GM13977 (cell line): ENCODE data around the gene LIN28B.

Experiments
- DNase-seq: peaks from one replicate; pipeline ENCODE4 v3.0.0; 2012; ENCODE audit warnings: low spot score
- in situ Hi-C: fragments of 300-500 bp; cut with MboI; formaldehyde crosslinking; loops from one replicate; pipeline ENCODE4 v1.12.0; 2022; ENCODE audit warnings: low sequenced_read_pairs, low pct_unique_long_range_greater_than_20kb, mixed read lengths, inconsistent platforms; ENCODE audit not compliant: unreplicated experiment
- TF ChIP-seq, protein P1 (sequence below): IDR thresholded peaks from 2 replicates; pipeline ENCODE4 v1.5.1; 2012; ENCODE audit warnings: mild to moderate bottlenecking, control low read depth; ENCODE audit not compliant: insufficient read depth; ENCODE audit errors: extremely low read depth, missing control alignments

Gene LIN28B

GRCh38 chr6:105028898-105029297 lies 72.0 kb downstream of the LIN28B start:
- DNase-seq = no peak
- in situ Hi-C loops = no loop called here
- TF ChIP-seq, protein P1, sequence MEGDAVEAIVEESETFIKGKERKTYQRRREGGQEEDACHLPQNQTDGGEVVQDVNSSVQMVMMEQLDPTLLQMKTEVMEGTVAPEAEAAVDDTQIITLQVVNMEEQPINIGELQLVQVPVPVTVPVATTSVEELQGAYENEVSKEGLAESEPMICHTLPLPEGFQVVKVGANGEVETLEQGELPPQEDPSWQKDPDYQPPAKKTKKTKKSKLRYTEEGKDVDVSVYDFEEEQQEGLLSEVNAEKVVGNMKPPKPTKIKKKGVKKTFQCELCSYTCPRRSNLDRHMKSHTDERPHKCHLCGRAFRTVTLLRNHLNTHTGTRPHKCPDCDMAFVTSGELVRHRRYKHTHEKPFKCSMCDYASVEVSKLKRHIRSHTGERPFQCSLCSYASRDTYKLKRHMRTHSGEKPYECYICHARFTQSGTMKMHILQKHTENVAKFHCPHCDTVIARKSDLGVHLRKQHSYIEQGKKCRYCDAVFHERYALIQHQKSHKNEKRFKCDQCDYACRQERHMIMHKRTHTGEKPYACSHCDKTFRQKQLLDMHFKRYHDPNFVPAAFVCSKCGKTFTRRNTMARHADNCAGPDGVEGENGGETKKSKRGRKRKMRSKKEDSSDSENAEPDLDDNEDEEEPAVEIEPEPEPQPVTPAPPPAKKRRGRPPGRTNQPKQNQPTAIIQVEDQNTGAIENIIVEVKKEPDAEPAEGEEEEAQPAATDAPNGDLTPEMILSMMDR = no peak

DNA sequence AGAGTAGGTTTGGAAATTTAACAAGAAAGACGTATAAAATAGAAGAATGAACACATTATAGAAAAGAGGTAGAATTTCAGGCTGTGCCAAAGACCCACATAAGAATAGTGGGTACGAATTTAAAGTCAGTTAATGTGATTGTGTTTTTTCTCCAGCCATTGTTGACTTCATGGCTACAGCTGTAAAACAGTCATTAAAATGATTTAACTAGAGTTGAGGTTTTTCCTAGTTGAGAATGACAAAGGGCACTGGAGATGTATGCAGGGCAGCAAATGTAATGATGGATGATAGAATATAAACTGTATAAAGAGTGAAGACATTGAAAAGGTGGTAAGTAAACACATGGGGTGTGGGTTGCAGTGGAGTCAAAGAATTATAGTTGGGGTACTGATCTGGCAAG lies 72.7 kb downstream of the LIN28B start:
- TF ChIP-seq, protein P1 = no peak
- DNase-seq = no peak
- in situ Hi-C loops = no loop called here

DNA sequence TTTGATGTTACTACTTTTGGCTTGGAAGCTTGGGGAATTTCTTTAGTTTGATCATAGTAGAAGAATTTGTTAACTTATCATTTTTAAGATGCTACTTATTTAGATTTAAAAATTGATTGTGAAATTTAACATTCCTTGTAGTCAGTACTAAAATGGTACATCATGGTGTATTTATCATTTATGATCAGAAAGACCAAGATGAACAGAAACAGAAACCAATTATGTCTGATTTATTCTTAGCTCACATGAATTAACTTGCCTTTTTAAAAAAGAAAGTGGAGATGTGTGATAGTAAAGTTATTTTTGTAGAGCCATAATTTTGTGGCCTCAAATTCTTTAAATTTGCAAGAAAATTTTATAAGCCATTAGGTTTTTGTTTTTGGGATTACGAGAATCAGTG lies 77.6 kb downstream of the LIN28B start:
- in situ Hi-C loops = no loop called here
- TF ChIP-seq, protein P1 = no peak
- DNase-seq = no peak

GRCh38 chr6:105035299-105035698 lies 78.4 kb downstream of the LIN28B start:
- in situ Hi-C loops = no loop called here
- DNase-seq = no peak
- TF ChIP-seq, protein P1 = no peak

- in situ Hi-C loops = no loop called here
- no peak for DNase-seq
- TF ChIP-seq, protein P1 = no peak
Observed at GRCh38 chr6:105036351-105036750, 79.4 kb downstream of the LIN28B start.

- no peak for DNase-seq
- in situ Hi-C loops = no loop called here
- TF ChIP-seq, protein P1 = no peak
Observed at GRCh38 chr6:105038259-105038658, 81.4 kb downstream of the LIN28B start.

GRCh38 chr6:105041880-105042279 lies 85.0 kb downstream of the LIN28B start:
- TF ChIP-seq, protein P1 = no peak
- in situ Hi-C loops = no loop called here
- no peak for DNase-seq
